AG10803 (cell line): ENCODE measurements around the gene UTP20.

Experiments
- DNase-seq: peaks from one replicate; pipeline ENCODE4 v3.0.0; 2010; ENCODE audit warnings: low read depth
- H3K4me3 ChIP-seq: 2 replicates; pipeline ENCODE4 v1.5.1; 2011; ENCODE audit warnings: mild to moderate bottlenecking, low read length, control low read depth
- CTCF ChIP-seq: conservative IDR thresholded peaks from 2 replicates; pipeline ENCODE4 v1.5.1; 2011; ENCODE audit warnings: mild to moderate bottlenecking, low read length, control low read depth, inconsistent platforms

The UTP20 gene

DNA sequence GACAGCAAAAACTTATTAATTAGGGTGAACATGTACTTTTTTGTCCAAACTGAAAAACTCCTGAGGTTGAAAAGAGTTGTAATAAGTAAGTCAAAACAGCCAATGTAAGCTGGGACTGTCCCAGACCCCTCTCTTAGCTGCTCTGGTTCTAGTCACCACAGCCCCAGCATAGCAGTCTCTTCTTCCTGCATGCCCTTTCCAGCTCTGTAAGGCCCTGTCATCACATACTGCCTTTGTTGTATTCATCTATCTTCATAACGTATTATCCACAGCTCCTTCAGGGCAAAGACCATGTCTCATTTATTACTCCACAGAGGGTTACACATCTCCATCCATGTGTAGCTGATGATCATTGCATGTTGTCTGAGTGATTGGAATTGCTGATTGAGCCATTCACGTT is 56.5 kb downstream of the UTP20 start:
- no peak overlapping the region for H3K4me3 ChIP-seq
- DNase-seq = no peak
- no peak for TF ChIP-seq CTCF

DNA sequence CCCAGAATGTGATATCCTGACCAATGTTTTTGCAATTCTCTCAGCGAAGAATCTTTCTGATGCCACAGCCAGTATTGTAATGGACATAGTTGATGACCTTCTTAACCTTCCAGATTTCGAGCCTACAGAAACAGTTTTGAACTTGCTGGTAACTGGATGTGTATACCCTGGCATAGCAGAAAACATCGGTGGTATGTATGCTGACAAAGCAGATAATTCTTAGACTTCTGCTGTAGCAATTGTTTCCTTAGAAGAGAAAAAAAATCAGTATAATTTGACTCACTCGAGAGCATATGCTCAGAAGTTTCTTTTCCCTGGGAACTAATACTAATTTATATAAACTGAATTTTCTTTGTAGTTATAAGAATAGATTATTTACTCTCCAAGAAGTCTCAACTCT is 58.2 kb downstream of the UTP20 start:
- DNase-seq = no peak
- no peak for TF ChIP-seq CTCF
- no peak overlapping the region for H3K4me3 ChIP-seq

DNA sequence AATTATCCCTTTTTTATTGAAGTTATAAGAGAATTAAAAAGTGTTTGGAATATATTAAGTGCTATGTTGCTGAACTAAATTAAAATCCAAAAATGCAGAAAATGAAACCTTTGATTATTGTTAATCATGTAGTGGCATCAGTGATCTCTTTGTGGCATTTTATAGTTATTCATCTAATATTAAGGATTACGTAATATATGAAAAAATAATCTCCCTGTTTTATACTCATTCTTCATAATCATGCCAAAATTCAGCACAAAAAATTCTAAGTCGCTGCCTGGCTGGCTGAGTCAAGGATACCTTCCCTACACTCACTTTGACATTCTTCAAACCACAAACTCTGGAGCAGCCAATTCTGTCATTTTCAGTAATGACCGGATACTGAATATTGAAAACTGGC is 64.0 kb downstream of the UTP20 start:
- no peak for DNase-seq
- H3K4me3 ChIP-seq = no peak overlapping the region
- TF ChIP-seq CTCF = no peak

DNA sequence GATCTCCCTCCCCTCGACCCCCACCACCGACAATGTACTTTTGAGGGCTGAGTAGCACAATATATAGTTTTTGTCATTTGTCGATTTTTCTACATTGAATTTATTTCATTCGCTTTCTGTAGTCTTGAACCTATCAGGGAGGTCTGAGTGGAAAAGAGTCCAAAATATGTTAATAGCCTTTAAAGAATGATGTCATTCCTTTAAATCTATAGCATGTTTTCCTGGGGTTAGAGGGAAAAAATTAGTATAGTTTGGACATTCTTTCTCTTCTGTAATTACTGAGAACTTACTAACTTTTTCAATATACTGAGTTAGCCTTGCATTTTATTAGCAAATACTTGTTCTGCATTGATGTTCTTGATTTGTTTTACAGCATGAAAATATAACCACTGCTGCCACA is 71.8 kb downstream of the UTP20 start:
- no peak for TF ChIP-seq CTCF
- H3K4me3 ChIP-seq = no peak overlapping the region

GRCh38 chr12:101356794-101357193 is 76.9 kb downstream of the UTP20 start:
- TF ChIP-seq CTCF = no peak
- H3K4me3 ChIP-seq = no peak overlapping the region
- DNase-seq = no peak

More for the DNA sequence above, 71.8 kb downstream of the UTP20 start:
- DNase-seq = no peak

GRCh38 chr12:101361455-101361854 is 81.5 kb downstream of the UTP20 start:
- DNase-seq = no peak
- no peak for TF ChIP-seq CTCF
- no peak overlapping the region for H3K4me3 ChIP-seq

DNA sequence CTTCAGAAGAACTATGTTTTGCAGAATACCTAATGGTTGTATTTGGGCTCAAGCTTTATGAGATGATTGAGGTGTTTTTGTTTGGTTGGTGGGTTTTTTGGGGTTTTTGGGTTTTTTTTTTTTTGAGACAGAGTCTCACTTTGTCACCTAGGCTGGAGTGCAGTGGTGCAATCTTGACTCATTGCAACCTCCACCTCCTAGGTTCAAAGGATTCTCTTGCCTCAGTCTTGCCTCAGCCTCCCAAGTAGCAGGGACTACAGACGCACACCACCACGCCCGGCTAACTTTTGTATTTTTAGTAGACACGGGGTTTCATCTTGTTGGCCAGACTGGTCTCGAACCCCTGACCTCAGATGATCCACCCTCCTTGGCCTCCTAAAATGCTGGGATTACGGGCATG is 88.1 kb downstream of the UTP20 start:
- H3K4me3 ChIP-seq = no peak overlapping the region
- no peak for TF ChIP-seq CTCF
- DNase-seq = no peak
